Stimulated activated CD8-positive, alpha-beta memory T cell treated with anti-CD3 and anti-CD28 coated beads, Interleukin-4, amount 100 ng/mL, for 48 hours (primary cell): ENCODE results near the gene NFATC3.
"Not testable (repeated sequence)": the region's sequence is repeated elsewhere in the genome, so short reads cannot be mapped to it uniquely, and the experiment has no call there.

Source experiments
- DNase-seq: peaks from one replicate; pipeline ENCODE4 v3.0.0-alpha.2; 2020

NFATC3 gene

DNA sequence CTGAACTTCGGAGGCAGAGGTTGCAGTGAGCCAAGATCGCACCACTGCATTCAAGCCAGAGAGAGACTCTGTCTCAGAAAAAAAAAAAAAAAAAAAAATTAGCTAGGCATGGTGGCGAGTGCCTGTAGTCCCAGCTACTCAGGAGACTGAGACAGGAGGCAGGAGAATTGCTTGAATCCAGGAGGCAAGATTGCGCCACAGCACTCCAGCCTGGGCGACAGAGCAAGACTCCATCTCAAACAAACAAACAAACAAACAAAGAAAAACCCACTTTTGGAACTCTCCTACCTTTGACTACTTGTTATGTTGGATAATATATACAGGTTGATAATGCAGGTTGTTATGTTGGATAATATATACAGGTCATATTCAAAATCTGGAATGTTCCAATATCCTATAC is 35.3 kb downstream of the NFATC3 start:
- DNase-seq, result not testable (repeated sequence)

DNA sequence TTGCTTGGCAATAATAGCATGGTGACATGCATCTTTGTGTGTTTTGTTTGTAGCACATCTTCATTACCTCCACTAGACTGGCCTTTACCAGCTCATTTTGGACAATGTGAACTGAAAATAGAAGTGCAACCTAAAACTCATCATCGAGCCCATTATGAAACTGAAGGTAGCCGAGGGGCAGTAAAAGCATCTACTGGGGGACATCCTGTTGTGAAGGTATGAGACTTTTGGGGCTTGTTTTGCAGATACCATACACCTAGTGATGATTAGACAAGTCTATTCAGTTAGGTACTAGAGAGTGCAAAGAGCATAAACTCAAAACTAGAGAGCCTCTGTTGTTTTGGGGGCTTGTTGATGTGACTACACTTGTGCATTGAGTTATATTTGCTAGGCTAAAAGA is 41.2 kb downstream of the NFATC3 start:
- DNase-seq, result no peak

DNA sequence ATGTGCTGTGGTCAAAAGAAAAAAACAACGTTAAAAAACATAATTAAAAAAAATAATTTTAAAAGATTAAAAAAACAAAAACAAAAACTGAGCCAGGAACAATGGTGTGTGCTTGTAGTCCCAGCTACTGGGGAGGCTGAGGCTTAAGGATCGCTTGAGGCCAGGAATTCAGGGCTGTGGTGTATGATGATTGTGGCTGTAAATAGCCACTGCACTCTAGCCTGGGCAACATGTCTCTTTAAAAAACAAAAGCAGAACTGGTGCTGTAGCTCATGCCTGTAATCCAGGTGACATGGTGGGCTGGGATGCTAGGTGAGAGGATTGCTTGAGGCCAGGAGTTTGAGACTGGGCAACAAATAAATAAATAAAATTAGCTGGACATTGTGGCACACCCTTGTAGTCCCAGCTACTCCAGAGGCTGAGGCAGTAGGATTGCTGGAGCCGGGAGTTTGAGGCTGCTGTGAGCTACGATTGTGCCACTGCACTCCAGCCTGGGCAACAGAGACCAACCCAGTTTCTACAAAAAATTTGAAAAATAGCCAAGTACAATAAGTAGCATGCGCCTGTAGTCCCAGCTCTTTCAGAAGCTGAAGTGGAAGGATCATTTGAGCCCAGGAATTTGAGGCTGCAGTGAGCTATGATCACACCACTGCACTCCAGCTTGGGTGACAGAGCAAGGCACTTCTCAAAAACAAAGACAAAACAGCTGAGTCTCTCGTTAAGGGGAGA is 43.6 kb downstream of the NFATC3 start:
- no peak for DNase-seq

DNA sequence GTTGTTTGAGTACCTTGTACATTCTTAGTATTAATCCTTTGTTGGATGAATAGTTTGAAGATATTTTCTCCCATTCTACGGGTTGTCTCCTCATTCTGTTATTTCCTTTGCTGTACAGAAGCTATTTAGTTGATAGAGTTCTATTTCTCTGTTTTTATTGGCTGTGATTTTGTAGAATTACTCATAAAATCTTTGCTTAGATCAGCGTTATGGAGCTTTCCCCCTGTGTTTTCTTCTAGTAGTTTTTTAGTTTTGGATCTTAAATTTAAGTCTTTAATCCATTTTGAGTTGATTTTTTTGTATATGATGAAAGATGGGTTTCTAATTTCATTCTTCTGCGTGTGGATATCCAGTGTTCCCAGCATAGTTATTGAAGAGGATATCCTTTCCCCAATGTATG is 45.4 kb downstream of the NFATC3 start:
- DNase-seq, result no peak

DNA sequence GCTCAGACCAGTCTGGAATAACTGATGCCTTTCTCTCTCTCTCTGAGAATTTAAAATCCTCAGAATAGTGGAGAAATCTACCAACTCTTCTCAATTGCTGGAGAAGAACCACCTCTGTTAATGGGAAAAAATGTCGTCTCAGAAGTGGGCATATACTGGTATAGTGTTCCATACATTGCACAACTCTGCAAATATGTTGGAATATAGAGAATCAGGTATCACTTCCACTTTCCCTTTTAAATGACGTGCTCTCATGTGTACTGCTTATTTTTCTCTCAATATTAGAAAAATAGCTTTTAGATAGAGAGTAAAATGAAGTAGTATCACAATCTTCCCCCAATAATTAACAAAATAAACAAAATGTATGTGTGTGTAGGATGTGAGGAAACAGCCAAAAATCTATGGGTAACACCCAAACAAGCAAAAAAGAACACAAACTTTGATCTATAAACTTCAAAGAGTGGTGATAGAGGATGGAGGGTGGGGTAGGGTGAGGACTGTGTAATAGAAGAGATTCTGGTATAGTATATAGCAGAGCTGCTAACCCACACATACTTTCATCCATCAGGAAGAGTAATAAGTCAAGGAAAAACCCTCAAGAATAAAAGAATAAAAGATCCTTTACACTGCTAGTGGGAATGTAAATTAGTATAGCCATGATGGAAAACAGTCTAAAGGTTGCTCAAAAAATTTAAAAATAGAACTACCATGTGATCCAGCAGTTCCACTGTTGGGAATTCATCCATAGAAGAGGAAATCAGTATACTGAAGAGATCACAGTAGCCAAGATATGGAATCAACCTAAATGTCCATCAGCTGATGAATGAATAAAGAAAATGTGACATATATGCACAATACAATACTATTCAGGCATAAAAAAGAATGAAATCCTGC is 46.9 kb downstream of the NFATC3 start:
- no peak for DNase-seq

DNA sequence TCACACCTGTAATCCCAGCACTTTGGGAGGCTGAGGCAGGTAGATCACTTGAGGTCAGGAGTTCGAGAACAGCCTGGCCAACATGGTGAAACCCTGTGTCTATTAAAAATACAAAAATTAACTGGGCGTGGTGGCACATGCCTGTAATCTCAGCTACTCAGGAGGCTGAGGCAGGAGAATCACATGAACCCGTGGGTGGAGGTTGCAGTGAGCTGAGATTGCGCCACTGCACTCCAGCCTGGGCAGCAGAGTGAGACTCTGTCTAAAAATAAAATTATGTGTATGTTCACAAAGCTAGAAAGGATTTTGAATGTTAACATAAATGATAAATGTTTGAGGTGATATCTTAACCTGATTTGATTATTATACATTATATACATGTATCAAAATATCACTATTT is 47.8 kb downstream of the NFATC3 start:
- not testable (repeated sequence) for DNase-seq

DNA sequence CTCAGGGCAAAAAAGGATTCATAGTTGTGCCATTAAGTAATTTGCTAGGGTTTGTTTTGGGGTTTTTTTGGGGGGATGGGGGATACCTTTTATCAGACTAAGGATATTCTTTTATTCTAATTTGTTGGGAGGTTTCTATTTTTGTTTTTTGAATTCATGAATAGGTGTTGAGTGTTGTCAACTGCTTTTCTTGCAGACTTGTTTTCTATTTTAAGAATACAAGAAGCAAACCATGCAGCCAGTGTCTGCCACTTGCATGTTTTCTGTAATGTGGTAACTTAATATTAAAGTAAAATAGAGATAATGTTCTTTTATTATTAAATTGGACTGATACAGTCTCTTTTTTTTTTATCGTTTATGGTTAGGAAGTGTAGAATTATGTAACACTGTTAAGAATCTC is 49.5 kb downstream of the NFATC3 start:
- no peak for DNase-seq

DNA sequence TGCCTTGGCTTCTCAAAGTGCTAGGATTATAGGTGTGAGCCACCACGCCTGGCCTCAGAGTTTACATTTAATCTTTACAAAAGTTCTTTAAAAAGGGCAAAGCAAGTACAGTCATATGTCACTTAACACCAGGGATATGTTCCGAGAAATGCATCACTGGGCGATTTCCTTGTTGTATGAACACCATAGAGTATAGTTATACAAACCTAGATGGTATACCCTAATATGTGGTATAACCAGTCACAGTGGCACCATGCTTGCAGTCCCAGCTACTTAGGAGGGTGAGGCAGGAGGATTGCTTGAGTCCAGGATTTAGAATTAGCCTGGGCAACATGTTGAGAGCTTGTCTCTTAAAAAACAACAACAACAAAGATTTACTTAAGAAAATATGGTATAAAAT is 51.3 kb downstream of the NFATC3 start:
- no peak for DNase-seq

DNA sequence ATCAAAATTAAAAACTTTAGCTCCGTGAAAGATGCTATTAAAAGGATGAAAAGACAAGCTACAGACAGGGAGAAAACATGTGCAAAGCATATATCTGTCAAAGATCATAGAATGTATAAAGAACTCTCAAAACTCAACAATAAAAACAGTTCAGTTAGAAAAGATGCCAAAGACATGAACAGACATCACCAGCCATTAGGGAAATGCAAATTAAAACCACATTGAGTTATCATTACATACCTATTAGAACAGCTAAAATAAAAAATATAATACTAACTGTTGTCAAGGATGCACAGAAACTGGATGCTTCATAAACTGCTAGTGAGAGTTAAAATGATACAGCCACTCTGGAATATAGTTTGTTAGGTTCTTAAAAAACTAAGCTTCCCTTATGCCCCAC is 58.8 kb downstream of the NFATC3 start:
- DNase-seq, result no peak

DNA sequence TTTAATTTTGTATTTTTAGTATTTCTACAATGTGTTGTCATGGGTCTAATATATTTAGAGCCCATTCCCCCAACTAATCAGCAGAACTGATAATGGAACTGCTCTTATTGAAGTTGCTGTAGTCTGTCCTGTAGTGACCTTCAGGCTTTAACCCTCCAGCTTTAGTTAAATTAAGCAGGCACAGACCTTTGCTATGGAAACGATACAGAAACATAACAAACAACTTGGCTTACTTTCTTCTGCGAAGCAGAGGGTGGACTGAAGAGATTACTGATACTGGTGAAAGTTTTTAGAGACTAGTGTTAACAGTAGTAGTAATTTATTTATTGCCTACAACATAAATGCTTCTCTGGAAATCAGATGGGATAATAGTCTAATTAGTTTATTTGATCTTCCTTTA is 61.4 kb downstream of the NFATC3 start:
- no peak for DNase-seq

DNA sequence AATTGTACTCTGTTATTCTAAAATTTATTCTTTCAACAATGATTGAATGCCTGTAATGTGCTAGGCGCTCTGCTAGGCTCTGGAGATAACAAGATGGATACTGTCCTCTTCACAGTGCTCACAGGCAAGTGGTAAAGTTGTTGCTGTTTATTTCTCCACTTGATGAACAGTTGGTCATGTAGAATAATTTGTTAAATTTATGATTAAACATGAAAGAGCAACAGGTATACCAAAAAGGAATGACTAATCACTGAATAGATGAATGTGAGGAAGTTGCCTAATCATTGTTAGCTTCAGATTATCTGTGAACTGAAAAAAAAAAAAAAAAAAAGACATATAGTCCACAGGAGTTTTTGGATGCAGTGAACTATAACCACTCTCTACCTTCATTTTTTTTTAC is 62.3 kb downstream of the NFATC3 start:
- no peak for DNase-seq

DNA sequence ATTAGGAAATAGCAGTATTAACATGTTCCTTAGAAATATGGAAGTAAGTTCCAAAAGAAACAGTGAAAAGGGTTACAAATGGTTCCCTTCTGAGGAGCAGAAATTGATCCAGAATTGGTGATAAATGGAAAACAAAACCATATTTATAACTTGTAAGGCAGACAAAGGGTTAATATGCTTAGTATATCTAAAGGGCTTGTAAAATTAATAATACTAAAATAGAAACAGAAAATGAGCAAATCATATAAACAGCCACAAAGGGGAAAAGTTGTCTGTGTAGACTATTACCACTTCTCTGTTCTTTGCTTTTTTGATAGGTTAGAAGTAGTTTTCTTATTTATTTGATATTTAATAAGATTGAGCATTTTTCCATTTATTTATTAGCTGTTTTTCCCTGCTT is 64.4 kb downstream of the NFATC3 start:
- DNase-seq, result no peak

DNA sequence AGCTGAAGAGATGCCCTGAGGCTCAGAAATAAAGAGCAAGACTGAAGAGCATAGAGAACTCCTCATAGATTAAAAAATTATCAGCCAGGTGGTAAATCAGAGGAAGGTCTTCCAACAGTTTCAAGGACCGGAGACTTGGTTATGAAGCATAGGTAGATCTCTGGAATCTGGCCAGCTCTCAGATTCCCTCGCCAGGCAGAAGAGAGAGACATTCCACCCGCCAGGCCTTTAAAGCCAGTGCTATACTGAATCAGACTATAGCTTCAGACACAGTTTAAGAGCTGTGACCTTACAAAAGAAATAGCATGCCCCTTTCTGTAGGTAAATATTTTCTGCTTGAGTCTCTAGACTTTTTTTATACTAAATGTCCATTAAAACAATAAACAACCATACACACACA is 70.3 kb downstream of the NFATC3 start:
- DNase-seq, result no peak

DNA sequence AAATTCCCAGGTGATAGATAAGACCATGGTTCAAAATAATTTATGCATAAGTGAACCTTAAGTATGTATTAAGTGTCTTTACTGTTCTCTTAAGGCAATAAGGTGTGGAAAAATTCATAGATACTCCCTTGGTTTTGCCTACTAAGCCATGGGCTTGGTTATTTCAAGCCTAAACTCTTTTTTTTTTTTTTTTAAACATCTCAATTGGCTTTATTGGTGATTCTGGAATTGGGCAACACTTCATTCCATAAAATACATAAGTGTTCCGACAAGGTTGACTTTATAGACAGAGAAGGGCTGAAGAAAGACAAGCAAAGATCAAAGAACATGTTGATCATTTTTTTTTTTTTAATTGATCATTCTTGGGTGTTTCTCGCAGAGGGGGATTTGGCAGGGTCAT is 77.2 kb downstream of the NFATC3 start:
- no peak for DNase-seq

DNA sequence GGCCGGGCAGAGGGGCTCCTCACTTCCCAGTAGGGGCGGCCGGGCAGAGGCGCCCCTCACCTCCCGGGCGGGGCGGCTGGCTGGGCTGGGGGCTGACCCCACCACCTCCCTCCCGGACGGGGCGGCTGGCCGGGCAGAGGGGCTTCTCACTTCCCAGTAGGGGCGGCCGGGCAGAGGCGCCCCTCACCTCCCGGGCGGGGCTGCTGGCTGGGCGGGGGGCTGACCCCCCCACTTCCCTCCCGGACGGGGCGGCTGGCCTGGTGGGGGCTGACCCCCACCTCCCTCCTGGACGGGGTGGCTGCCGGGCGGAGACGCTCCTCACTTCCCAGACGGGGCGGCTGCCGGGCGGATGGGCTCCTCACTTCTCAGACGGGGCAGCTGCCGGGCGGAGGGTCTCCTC is 78.1 kb downstream of the NFATC3 start:
- not testable (repeated sequence) for DNase-seq

DNA sequence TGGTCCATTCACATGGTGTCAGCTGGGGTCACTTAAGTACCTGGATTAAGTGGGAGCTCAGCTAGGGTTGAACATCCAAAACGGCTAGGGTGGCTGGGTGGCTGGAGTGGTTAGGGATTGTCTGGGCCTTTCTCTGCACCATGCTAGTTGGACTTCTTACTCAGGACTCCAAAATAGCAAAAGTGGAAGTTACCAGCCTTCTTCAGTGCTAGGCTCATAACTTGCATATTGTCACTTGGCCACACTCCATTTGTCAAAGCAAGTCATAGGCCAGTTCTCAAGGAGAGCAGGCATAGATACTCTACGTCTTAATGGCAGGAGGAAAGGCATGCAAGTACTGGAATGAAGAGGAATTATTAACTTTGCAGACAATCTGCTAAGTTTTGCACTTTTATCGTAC is 81.1 kb downstream of the NFATC3 start:
- DNase-seq, result no peak

DNA sequence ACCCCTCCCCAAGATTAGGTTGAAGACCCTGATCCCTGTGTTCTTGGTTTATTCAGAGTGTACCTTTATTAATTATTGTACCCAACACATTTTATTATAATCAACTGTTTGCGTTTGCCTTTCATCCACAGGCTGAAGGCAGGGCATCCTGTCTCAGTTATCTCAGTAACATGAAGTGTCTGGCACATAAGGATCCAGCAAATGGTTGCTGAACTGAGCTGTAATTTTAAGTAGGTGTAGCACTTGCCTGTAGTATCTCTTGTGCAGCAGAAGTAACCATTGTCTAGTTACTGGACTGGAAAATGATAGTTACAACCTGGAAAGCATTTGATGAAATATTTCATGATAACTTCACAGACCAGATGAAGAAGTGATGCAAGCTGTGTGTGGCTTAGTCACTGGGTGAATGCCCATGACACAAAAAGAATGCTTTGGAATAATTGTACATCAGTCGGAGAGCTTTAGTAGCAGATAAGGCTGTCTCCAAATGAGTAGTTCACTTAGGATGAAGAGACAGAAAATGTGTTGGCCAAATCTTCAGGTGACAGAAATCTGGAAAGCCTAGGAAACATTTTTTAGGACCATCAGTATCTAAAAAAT is 94.1 kb downstream of the NFATC3 start:
- DNase-seq, result no peak

DNA sequence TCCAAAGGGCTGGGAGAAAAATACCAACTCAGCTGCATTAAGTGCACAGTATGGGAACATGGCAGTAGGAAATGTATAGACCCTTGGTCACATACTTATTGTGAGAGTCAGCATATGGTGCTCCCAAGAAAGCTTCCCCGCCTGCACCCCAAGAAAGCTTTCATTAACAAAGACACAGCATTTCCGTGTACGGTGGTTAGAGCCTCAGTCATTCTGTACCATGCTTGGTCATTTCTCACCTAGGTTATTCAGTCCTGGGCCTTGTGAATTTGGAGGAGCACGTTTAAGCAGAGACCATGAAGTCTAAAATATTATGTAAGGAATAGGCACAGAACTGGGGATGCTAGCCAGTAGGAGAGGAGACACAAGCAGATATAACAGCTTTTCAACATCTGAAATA is 94.7 kb downstream of the NFATC3 start:
- no peak for DNase-seq

DNA sequence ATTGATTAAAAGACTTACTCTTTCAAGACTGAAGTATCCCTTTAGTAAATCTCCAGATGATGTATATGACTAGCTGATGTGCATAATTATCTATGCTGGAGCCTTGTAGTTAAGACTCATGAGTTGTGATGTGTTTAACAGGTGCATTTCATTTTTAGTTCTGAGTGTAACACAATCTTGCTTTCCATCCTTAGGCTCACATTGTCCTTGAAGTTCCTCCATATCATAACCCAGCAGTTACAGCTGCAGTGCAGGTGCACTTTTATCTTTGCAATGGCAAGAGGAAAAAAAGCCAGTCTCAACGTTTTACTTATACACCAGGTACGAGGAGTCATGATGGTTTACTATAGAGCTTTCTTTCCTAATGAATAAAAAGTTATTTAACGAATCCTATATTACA is 97.9 kb downstream of the NFATC3 start:
- DNase-seq, result no peak

DNA sequence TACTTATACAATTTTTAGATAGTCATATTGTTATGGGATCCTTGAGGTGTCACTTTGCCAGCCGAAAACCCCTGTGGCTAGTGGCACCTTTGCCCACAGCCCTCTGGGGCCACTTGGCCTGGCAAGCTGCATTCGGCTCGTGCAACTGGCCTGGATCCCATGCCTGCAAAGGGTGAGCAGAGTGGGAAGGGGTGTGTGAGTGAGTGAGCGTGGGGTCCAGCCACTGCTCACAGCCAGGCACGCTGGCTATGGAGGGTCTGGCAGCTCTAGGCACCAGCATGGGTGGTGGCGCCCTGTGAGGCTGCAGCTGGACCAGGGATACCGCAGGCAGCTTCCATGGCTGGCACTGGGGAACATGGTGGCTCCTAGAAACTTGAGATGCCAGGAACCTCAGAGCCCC is 101.7 kb downstream of the NFATC3 start:
- no peak for DNase-seq

DNA sequence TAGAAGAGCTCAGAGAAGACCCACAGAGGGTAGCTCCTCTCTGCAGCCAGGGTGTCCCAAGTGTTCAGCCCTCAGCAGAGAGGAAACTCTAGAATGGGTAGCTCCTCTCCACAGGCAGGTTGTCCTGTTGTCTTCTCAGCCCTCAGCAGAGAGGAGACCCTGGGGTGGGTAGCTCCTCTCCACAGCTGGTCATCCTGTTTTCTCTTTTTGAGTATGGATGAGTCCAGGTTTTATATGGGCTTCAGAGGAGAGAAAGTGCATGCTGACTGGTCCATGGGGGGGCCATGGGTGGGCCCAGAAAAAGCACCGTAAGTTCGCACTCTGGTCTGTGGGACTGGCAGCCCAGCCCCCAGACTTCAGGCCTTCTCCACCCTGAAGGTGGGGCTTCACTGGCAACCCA is 102.3 kb downstream of the NFATC3 start:
- DNase-seq, result no peak

DNA sequence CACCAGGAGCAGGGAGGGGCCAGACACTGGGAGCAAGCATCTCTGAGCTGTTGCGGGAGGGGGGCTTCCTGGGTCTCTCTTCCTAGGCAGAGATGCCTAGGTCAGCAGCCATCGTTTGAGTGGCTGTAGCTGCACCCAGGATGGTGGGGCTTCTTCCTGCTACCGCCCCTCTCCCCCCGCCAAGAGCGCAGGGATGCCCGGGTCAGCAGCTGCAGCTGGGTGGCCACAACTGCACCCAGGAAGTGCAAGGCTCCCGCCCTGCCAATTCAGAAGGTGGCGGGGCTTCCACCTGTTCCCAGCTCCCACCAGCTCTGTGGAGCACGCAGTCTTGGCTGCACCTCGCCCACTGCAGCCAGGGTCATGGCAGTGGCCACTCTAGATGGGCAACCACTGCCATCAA is 103.0 kb downstream of the NFATC3 start:
- no peak for DNase-seq

DNA sequence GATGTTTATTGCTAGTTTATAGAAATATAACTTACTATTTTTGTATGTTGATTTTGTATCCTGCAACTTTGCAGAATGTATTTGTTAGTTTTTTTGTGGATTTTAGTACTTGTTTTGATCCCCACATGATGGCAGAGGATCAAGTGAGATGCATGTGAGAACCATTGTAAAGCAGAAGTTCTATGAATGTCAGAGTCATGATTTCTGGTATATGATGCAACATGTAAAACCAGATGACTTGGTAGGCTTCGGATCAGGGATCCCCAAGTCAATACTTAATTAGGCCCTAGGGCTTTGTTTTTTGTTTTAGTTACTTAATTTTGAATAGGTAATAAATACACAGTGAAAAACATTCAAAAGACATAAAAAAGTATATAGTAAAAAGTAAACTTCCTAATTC is 104.9 kb downstream of the NFATC3 start:
- no peak for DNase-seq
